ENCODE measurements around the gene LRRC14B.
"Not testable (repeated sequence)": the region's sequence is repeated elsewhere in the genome, so short reads cannot be mapped to it uniquely, and the experiment has no call there.

Gene LRRC14B

GRCh38 chr5:241045-241669, 49.9 kb downstream of the LRRC14B start:
- not testable (repeated sequence) for DNase-seq (ENCODE audit: low read depth)

- not testable (repeated sequence) for DNase-seq (ENCODE audit: low read depth)
Measured at GRCh38 chr5:243683-244367, 52.5 kb downstream of the LRRC14B start.

GRCh38 chr5:245717-246116, 54.4 kb downstream of the LRRC14B start:
- DNase-seq (ENCODE audit: low read depth), result not testable (repeated sequence)

All from stimulated activated CD4-positive, alpha-beta T cell treated with anti-CD3 and anti-CD28 coated beads, Interleukin-2, amount 100 ng/mL, for 4 hours (primary cell).